DND-41 (cell line): ENCODE data around the gene RPL29.

Source experiments
- CTCF ChIP-seq: IDR thresholded peaks from 2 replicates; pipeline ENCODE4 v1.5.1; 2012; ENCODE audit warnings: borderline replicate concordance, low read length, moderate library complexity, mild to moderate bottlenecking; ENCODE audit not compliant: poor library complexity, severe bottlenecking; ENCODE audit errors: extremely low read depth
- EZH2 ChIP-seq: IDR thresholded peaks from 3 replicates; pipeline ENCODE4 v1.6.1; 2012; ENCODE audit warnings: borderline replicate concordance, low read depth, mild to moderate bottlenecking, moderate library complexity, low read length, inconsistent platforms; ENCODE audit not compliant: severe bottlenecking

GRCh38 chr3:52026041-52026440 is 30.3 kb upstream of the RPL29 start:
- TF ChIP-seq CTCF (no peak), EZH2 (no peak)
